ENCODE data around the gene FRMPD4.

GRCh38 chrX:12421918-12422317, 283.6 kb downstream of the FRMPD4 start:
- TF ChIP-seq POLR2AphosphoS5 (IDR thresholded peaks at IDR 0.05; ENCODE audit: borderline replicate concordance, low read depth, low read length) (no peak), EZH2 (IDR thresholded peaks at IDR 0.05) (no peak), FOXP2 (optimal IDR thresholded peaks at IDR 0.05; ENCODE audit: control extremely low read depth, extremely low read length, insufficient read depth) (no peak)

Measured in SK-N-MC (cell line).